Epidermal melanocyte (primary cell): ENCODE data around the gene SNAPIN.

Experiments
- DNase-seq: peaks from one replicate; pipeline ENCODE4 v3.0.0; 2011; ENCODE audit warnings: low spot score; ENCODE audit not compliant: insufficient read length

The SNAPIN gene

DNA sequence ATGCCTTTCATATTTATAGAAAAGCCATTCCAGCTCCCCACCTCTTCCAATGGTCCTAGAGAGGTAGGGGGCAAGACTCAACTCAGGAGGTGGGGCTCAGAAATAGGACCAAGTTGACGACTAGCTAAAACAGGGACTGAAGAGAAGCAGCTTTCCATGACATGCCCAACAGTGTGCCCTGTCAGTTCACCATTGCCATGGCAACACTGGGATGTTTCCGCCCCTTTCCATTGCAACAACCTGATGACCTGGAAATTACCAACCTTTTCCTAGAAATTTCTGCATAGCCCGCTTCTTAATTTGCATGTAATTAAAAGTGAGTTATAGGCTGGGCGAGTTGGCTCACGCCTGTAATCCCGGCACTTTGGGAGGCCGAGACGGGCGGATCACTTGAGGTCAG, 47.0 kb downstream of the SNAPIN start:
- no peak for DNase-seq

DNA sequence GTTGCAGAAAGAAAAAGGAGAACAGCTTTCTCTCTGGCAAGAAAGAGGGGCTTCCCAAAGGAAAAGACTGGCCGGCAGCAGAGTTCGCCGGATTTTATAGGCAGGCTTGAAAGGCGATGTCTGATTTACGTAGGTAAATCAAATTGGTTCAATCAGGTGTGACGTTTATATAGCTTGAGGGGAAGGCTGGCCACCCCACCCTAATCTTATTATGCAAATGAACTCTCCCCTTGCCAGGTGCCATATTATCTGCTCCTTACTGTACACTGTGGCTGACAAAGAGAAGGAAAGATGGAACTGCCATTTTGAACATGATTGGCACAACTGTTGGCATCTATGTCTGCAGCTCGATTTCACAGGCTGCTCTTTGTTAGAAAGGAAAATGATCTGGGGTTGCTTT, 52.5 kb downstream of the SNAPIN start:
- DNase-seq: no peak
